HG03521 (cell line): Measurements from ENCODE around the gene SYNE3.
A peak's percentile ranks its signal among the peaks of the same experiment; 100 is the strongest.

Source experiments
- ATAC-seq: cut with Tn5 transposase; IDR thresholded peaks from one replicate; pipeline ENCODE4 v1.9.1; 2021; ENCODE audit warnings: mild to moderate bottlenecking, moderate library complexity; ENCODE audit not compliant: unreplicated experiment

Gene SYNE3

DNA sequence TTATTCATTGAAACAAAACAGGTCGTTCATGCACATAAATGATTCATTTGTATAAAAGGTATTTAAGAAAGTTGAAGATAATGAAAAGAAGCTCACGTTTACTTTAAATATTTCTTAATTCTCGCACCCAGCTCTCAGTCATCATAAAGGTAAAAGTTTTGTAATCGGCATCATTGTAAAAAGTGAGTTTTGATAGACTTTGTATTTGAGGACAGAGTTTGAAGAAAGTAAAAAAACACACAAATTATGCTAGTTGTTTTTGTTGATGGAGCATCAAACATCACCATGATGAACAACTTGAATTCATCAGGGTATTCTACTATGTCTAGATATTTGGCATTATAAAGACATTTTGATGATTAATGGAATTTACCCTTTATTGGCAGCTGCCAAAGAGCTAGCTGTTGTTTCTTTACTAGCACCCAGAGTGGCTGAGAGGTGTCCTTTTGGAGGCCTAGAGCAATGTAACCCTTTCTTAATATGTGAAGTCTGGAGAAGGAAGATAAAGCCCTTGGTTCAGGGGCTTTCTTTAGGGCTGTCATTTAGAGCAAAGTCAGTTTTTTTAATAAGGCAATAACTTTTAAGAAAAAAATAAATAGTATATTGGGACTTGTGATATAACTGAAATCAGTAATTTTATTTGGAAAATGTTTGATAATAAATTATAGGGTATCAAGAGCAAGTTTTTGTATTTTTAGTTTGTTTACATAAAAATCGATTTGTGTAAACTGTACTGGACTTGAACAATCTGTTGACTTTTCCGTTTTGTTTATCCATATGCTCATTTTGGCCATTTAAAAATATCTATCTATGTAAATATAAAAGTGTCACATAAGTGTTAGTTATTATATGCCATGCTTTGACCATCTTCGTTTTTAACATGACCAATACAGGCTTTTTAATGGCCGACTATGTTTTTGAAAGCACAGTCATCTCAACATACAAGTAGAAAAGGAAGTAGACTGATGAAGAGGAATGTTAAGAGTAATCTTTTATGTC lies 25.8 kb upstream of the SYNE3 start:
- ATAC-seq, result no peak

DNA sequence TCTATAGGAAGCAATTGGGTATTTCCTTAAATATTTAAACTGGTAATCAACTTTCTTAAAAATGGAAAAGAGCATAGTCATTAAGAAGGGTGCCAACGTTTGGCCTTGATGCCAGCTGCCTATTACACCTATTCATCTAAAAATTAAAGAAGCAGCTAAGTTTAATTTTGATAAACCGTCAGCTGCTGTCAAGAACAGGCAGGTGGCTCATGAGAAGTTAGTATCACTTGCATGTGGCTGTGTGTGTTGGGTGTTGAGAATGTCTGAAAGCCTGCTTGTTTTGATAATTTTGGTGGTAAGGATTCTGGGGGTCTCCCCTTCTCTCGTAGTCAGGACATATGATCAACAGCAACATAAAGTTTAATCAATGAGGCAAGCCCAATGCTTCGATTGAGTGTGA lies 24.9 kb upstream of the SYNE3 start:
- no peak for ATAC-seq

DNA sequence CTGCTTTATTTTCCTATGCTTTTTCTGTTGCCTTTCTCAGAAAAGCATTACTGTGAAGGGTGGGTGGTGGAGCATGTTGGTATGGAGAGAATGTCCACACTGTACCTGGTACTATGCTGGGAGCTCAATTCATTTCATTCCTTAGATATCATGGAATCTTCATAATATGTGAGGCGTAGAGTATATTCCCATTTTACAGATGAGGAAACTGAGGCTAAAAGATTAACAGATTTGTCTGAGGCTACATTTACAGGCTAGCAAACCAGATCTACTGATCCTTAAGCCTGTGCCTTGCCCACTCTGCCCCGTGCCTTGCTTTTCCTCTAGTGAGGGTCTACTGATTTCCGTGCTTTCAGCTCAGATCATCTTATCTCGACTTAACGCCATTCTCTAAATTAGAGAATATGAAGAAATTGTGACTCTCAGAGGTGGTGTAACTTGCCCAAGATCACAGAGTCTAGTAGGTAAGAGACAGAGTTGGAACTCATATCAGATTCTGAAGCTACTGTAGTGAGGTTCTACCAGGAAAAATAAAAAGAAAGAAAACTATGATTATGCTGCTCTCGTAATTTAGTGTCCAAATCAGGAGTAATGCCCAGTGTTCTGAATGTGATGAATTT lies 23.9 kb upstream of the SYNE3 start:
- no peak for ATAC-seq

DNA sequence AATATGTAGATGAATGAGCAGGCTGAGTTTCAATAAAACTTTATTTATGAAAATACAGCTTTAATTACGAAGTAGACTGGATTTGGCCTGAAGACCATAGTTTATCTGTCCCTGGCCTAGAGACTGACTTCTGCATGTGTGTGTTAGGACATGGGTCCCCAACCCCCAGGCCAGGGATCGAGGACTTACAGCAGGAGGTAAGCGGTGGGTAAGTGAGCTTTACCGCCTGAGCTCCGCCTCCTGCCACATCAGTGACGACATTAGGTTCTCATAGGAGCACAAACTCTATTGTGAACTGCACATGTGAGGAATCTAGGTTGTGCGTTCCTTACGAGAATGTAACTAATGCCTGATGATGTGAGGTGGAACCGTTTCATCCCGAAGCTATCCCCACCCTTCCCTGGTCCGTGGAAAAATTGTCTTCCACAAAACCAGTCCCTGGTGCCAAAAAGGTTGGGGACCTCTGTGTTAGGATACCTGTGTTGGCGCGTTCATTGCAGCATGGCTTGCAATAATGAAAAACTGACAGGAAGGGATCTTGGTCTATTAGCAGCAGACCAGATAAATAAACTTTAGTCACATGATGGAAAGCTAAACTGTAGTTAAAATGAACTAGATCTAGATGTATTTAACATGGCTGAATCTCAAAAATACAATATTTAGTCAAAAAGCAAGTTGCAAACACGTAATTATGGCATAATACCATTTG lies 22.5 kb upstream of the SYNE3 start:
- no peak for ATAC-seq

- no peak for ATAC-seq
Observed at GRCh38 chr14:95537298-95538089, 21.0 kb upstream of the SYNE3 start.

- ATAC-seq, result no peak
Observed at GRCh38 chr14:95536671-95537070, 20.2 kb upstream of the SYNE3 start.

GRCh38 chr14:95536036-95536593 lies 19.7 kb upstream of the SYNE3 start:
- ATAC-seq, result no peak

GRCh38 chr14:95535226-95536021 lies 19.0 kb upstream of the SYNE3 start:
- ATAC-seq, result peak; percentile 3

DNA sequence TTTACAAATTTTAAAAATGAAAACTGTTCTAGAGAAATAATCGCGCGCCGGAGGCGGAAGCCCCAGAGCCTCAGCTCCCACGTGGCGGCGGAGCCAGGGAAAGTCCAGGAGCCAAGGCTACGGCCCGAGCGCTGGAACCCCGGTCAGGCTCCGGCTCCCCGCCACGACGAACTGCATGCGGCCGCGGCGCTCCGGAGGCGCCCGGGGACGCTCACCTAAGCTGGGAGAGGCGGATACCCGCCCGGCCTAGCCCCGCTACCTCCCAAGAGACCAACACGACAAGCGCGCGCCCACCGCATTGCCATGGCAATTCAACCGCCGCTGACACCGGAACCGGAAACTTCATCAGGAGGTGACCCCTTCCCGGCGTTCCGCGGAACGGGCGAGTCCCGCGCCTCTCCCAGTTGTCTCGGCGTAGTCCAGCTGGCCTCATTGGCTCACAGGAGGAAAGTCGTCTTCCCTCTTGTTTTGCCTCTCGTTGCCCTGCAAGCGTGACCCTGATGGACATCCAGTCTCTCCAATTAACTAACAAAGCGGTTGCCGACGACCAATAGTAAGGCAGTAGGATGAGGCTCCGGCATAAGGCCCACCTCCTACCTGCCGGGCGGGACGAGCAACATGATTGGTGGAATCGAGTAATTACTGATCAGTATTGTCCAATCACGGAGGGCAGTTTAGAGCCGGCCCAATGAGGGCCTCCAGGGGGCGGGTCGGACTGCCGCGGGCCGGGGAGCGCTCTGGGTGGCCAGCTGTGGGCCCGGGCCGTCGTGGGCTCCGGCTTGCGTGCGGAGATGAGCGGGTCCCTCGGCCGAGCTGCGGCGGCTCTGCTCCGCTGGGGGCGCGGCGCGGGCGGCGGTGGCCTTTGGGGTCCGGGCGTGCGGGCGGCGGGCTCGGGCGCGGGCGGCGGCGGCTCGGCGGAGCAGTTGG lies 18.1 kb upstream of the SYNE3 start, which contains the start of gene GLRX5:
GLRX5 (plus strand) TSS at position 752 of the 927 bp plus-strand sequence; CDS start at position 792, 40 bp downstream.
- ATAC-seq, result peak; percentile 88

DNA sequence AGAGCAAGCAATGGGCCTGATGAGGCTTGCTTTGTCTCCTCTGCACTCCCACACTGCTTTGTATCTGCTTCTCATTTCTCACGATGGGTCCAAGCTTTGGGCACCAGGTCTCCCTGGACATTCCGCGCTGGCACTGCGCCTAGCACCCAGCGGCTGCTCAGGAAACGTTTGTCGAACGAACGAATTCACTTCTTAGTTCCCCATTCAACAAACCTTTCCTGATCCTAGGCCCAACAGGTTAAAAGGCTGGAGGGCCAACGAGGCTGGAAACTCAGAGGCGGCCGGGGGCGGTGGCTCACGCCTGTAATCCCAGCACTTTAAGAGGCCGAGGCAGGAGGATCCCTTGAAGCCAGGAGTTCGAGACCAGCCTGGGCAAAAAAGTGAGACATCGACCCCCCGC lies 17.4 kb upstream of the SYNE3 start:
- no peak for ATAC-seq

DNA sequence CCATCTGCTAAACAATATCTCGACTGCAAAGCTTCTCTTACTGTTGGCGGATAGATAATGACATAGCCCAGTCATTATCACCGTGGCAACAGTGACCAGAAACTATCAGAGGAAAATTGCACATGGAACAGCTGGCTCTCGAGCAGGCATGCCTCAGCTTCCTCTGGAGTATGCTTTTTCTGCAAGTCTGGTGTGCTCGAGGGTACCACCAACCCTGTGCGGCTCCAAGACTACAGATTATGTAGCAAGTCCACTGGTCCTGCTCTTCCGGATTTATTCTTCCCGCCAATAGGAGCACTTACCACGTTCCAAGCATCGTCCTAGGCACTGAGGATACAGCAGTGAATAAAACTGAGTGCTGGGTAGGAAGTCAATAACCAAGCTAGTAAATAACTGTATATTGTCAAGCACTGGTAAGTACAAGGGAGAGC lies 17.0 kb upstream of the SYNE3 start:
- no peak for ATAC-seq

GRCh38 chr14:95531969-95532368 lies 15.5 kb upstream of the SYNE3 start:
- no peak for ATAC-seq

GRCh38 chr14:95531473-95531872 lies 15.0 kb upstream of the SYNE3 start:
- ATAC-seq, result no peak

GRCh38 chr14:95530473-95531276 lies 14.2 kb upstream of the SYNE3 start:
- no peak for ATAC-seq

DNA sequence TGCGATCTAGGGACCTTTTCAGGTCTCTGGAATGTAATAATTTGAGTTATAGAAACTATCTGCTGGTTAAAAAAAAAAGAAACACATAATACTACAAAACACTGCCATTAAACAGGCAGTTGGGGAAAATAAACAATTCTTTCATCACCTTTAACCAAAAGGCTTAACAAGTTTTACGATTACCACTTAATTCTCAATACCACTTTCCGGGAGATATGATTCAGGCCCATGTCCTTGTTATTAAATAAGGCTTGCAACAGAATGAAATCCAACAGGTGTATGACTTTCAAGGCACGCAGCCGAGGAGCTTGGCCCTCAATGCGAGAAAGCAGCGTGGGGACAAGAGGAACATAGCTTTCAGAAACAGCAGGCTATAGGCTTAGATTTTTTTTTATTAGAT lies 12.8 kb upstream of the SYNE3 start:
- no peak for ATAC-seq

DNA sequence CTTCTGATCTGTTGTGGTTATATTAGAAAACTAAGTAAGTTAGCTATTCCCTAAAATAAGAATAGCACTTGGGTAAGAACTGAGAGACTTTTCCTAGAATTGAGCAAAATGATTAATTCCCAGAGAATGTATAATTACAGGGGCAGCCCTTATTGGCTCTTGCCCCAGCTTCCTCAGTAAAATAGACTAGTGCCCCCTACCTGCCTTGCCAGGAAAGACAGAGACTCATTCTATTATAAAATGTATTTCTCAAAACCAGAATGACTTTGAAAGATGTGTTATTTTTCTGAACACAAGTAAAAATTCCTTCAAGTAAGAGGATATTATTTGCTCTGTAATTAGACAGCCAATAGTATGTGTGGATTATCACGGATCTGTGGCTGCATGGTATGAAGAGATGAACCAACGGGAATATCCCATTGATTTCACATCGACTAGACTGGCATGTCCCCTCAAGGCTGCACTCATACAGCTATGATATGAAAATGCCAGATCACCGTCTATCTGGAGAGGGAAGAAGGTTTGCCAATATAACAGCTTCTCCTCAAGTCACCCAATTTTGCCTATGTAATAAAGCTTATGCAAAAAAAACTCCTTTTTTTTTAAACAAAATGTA lies 11.0 kb upstream of the SYNE3 start:
- ATAC-seq, result no peak
